Bone marrow (tissue), 2 donors: ENCODE results near the gene TMEM17.
"Not testable (repeated sequence)": the region's sequence is repeated elsewhere in the genome, so short reads cannot be mapped to it uniquely, and the experiment has no call there.

Experiments used
- DNase-seq, 2 donors: peaks; one replicate each; lab custom pipeline; 2025; lab: John Stamatoyannopoulos, UW

The TMEM17 gene, protein sequence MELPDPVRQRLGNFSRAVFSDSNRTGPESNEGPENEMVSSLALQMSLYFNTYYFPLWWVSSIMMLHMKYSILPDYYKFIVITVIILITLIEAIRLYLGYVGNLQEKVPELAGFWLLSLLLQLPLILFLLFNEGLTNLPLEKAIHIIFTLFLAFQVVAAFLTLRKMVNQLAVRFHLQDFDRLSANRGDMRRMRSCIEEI

DNA sequence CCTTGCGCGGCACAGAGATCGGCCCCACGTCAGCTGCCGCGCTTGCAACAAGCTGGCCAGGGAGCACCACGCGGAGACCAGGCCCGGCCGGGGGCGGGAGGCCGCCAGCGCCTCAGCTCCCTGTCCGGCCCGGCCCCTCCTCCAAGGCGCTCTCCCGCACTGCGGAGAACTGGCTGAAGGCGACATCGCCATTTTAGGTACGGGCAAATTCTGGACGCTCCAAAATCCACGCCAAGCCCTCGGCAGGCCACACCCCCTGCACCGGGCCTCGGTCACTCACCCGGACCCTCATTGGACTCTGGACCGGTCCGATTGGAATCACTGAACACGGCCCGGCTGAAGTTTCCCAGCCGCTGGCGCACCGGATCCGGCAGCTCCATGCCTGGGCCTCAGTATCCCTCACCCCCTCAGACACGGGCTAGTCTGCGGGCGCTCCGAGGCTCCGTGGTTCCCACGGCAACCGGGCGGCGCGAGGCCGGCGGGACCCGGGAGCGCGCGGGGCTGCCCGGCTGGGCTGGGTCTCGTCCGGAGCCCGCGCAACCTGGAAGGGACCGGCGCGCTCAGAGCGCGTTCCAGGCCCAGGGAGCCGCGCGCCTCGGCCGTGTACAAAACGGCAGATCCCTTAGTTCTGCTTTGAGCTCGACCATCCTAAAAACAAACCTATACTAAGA is at the start of gene TMEM17:
TSS of gene TMEM17 (minus strand) at position 446 of the 671 bp plus-strand sequence. CDS start at position 380, 66 bp downstream.
- DNase-seq = peak; percentile 41 to 58

DNA sequence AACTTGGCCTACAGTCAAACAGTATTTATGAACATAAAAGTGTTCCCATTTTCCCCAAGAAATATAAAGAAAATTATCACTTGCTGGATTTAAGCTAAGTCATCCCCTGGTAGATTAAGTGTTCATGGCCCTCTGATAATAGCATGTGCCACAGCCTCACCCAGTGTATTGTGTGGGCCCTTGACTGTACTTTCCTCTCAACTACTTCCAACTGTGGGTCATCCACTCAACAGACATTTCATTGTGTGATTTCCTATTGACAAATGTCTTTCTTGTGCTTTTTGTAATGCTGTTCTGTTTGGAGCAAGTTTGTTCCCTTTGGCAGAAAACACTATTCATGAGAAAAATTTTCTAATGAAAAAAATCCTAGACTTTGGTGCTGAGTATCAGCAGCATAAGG is 48.4 kb upstream of the TMEM17 start:
- no peak for DNase-seq

DNA sequence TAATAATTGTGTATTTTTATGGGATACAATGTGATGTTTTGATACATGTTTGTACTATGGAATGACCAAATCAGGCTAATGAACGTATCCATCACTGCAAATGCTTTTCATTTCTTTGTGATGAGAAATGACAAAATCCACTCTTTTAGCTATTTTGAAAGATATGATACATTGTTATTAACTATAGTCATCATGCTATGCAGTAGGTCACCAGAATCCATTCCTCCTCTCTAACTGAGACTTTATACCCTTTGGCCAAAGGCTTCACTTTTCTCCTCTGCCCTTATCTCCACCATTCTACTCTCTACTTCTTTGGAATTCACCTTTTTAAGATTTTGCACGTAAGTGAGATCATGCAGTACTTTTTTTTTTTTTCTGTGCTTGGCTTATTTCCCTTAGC is 44.5 kb upstream of the TMEM17 start:
- no peak for DNase-seq

DNA sequence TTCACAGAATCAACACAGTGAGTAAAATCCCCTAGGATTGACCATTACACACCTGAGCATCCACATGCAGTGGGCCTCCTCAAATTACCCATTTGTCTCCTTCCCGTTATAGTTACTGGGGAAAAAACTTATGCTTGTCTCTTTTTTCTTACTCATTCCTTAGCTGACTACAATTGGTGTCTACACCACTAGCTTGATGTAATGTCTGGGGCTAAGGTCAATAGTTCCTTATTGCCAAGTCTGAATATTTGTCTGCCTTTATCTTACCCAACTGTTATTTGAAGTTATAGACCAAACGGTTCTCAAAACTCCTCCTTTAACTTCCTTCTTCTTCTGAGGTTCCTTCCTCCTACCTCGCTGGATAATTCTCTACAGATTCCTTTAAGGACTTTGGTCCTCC is 41.9 kb upstream of the TMEM17 start:
- DNase-seq = no peak

DNA sequence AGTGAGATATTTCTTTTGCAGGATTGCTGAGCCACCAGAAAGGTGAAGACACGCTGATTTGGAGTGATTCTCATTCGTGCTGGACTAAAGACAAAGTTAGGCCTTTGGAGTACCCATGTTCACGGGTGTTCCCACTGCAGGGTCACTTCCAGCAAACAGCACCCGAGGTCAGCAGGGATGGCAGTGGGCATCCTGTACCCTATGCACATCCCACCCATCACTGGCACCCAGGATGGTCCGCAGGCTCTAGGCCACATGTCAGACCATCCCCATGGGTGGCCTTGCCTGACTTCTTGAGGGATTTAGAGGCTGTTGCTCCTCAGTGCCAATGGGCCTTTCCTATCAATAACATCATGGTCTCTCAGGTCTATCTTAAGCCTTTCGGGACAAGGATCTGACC is 39.3 kb upstream of the TMEM17 start:
- no peak for DNase-seq

- no peak for DNase-seq
Measured at GRCh38 chr2:62540408-62541168, 34.6 kb upstream of the TMEM17 start.

- no peak for DNase-seq
Measured at GRCh38 chr2:62539606-62540407, 33.8 kb upstream of the TMEM17 start.

DNA sequence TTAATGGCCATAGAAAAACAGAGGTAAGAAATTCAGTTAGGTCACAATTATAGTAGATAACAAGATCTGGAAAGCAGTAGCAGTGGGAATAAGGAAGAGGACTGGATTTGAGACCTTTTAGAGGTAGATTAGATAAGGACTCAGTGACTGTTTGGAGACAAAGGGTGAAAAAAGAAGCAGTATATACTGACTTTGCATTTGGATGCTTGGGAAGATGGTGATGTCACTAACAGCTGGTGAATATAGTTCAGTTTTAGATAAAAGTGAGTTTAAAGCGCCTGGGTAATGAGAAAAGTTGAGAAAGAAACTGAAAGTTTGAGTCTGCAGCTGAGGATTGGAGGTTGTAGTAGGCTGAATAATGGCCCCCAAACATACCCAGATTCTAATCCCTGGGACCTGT is 32.8 kb upstream of the TMEM17 start:
- DNase-seq = no peak

DNA sequence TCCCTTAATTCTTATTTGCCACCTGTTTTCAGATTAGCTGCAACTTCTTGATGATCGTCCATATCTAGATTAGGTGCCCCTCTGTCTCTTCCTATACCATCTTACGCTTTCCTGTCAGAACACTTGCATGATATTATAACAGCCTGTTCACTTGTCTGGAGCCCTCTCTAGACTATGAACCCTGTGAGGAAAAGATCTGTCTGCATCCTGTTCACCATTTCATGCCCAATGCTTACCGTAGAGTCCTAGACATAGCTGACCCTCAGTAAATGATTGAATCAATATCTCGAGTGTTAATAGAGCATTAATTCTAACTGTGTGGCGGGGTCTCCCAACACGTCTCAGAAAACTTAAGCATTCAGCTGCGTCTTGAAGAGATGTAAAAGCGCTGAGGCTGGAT is 31.8 kb upstream of the TMEM17 start:
- DNase-seq = no peak

DNA sequence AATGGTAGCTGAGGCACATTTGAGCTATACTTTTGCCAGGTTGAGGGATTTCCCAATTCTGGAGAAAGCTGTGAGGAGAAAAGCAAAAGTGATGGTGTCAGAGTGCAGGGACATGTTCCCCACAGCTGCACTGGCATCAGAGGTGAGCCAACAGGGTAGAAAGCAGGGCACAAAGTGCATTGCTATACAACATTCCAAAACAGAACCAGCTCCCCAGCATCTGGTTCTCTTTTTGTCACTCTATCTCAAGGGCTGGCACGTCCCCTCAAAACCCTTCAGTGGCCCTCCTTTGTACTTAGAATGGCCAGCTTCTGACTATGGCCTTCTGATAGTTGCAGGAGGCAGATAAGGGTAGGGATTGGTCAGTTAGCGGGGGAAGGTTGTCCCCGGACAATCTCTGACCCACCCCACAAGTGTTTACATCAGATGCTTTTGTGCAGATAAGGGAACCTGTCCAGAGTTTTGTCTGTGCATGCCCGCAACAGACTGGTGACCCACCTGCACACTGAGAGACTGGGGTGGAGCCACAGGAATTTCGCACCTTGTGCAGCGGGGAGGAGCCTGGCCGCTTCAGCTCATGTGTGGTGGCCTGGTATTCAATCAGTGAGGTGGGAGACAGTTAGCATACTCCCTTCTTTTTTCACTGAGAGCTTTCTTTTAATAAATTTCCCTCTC is 31.0 kb upstream of the TMEM17 start:
- no peak for DNase-seq

DNA sequence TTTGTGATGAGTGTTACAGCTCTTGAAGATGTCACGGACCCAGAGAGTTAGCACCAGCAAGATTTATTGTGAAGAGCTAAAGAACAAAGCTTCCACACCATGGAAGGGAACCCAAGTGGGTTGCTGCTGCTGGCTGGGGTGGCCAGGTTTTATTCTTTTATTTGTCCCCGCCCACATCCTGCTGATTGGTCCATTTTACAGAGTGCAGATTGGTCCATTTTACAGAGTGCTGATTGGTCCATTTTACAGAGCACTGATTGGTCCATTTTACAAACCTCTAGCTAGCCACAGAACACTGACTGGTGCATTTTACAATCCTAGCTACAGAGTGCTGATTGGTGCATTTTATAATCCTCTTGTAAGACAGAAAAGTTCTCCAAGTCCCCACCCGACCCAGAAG is 29.5 kb upstream of the TMEM17 start:
- not testable (repeated sequence) for DNase-seq

DNA sequence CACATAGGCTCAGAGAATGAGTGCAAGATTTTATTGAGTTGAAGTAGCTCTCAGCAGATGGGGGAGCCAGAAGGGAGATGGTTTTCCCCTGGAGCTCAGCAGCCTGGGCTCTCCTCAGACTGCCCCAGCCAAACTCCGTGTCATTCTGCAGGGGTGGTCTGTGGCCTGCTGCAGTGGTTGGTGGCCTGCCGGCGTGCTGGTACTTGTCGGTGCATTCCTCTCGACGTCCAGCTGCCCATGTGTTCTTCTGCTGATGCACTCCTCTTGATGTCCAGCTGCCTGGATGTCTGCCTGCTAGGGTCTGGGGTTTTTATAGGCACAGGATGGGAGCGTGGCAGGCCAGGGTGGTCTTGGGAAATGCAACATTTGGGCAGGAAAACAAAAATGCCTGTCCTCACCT is 25.6 kb upstream of the TMEM17 start:
- no peak for DNase-seq

DNA sequence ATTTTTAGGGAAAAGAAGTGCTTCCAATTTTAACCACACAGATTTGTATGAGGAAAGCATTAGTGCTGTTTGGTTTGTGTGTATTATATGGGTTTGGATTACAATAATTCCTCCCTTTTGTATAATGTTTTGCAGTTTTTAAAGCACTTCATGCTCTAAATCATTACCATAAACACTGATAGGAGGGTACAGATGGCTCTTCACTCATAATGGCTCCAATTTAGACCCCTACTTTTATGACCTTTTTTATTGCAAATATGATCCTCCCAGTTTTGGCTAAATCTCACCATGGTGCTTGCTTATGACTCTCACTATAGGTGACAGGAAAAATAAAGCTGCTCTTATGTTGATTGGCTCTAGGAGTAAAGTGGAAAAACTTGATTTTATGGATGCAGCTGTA is 23.8 kb upstream of the TMEM17 start:
- no peak for DNase-seq

DNA sequence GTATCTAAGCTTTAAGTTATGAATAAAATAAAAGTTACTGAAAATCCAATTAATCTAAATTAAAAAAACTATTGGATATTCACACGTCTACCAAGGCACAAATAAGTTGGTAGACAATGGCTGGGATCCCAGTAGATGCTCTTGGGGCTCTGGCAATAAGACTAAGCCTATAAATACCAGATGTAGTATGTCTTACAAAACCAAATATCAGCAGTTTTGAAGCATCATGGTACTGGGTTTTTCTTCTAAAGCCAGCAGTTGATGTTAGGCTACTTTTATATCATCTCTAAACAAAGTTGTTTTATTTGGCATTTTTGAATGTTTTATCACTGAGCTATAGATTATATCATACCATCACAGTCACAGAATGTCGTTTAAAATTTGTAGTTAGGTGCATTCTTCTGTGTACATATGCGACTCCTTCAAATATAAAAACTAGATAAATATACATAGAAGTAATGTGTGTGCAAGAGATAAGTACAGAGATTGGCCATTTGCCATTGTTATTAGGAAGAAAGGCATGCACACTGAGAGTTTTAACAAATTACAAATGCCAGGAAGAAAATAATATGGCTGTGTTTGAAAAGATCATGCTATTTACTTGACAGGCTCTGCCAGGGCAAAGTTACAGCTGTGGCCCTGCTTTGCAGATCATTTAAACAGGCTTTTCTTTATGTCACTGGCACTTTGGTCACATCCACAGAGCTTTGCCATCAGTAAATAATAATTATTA is 21.6 kb upstream of the TMEM17 start:
- no peak for DNase-seq

DNA sequence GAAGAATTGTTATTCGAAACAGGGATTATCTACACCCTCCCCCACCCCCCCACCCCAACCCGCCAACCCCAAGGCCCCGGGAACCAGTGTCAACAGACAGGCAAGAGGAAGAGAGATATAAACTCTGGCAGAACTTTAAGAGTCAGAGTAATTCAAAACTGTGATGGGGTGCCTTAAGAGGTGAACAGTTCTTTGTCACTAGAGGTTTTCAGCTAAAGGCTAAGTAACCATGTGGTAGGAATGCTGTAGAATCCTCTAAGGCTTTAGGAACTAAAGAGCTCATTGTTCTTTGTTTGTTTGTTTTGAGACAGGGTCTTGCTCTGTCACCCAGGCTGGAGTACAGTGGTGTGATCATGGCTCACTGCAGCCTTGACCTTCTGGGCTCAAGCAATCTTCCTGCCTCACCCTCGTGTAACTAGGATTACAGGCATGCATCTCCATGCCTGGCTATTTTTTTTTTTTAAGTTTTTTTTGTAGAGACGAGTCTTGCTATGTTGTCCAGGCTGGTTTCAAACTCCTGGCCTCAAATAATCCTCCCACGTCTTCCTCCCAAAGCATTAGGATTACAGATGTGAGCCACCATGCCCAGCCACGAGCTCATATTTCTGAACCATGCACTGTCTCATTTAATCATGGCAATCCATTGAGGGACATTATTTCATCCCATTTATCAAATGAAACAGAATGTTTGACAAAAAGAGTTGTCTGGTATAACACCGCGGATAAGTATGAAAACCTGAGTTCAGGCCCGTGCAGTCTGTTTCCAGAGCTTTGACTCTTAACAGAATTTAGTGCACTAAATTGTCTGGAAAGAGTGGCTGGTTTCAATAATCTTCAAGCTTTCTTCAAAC is 20.8 kb upstream of the TMEM17 start:
- no peak for DNase-seq

DNA sequence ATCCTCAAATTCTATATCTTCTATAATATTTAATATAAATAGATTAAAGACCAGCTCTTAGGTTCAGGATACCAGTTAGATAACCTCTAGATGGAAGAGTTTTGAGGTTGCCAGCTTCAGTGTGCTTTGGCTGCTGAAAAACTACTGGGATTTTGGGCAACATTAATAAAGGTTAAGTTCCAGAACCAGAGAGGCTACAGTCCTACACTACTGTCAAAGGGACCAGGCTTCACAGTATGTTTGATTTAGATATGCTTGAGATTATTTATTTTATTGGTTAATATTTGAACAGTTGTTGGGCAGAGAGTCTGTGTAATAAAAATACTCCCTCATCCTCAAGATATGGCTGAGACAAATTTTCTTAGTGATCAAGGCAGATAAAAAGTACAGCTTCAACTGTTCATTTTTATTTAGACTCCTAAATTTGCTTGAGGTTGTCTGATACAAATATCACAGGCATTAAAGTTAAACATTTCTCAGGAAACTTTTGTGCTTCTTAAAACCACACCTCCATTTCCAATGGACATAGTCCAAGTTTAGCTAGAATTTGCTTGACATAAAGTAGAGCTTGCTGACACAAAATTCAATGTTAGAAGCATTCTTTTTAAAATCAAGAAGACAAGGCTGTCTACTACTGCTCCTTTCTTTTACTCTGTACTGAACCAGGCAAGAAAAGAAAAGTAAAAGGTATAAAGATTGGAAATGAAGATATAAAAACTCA is 19.7 kb upstream of the TMEM17 start:
- no peak for DNase-seq

GRCh38 chr2:62524293-62524941 is 18.4 kb upstream of the TMEM17 start:
- no peak for DNase-seq

DNA sequence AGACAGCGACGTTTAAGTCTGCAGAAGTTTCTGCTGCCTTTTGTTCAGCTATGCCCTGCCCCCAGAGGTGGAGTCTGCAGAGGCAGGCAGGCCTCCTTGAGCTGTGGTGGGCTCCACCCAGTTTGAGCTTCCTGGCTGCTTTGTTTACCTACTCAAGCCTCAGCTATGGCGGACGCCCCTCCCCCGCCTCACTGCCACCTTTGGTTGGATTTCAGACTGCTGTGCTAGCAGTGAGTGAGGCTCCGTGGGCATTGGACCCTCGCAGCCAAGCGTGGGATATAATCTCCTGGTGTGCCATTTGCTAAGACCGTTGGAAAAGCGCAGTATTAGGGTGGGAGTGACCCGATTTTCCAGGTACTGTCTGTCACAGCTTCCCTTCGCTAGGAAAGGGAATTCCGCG is 15.1 kb upstream of the TMEM17 start:
- DNase-seq = not testable (repeated sequence)

GRCh38 chr2:62512384-62512783 is 6.4 kb upstream of the TMEM17 start:
- DNase-seq = no peak
